H9 (cell line): Measurements from ENCODE around the gene DPH6. TPM values are rescaled to one million over a fixed set of nuclear protein-coding genes. Genes with fewer than 3 reads are reported as not detected.

ENCODE experiments used
- DNase-seq: peaks from one replicate; pipeline ENCODE4 v3.0.0-alpha.2; 2017
- H2AFZ ChIP-seq: one replicate; pipeline ENCODE4 v1.6.1; 2013; ENCODE audit warnings: mild to moderate bottlenecking, low read length, control low read depth, moderate library complexity
- H2AK5ac ChIP-seq: 2 replicates; pipeline ENCODE4 v1.6.1; 2013; ENCODE audit warnings: low read length, control low read depth, mixed read lengths; ENCODE audit not compliant: insufficient read length
- H2BK120ac ChIP-seq: one replicate; pipeline ENCODE4 v1.6.1; 2013; ENCODE audit warnings: low read depth, mild to moderate bottlenecking, low read length, control low read depth, inconsistent platforms; ENCODE audit not compliant: poor library complexity, severe bottlenecking
- H2BK12ac ChIP-seq: 2 replicates; pipeline ENCODE4 v1.6.1; 2013; ENCODE audit warnings: low read length, control low read depth, mixed read lengths, low read depth; ENCODE audit not compliant: insufficient read length
- H2BK15ac ChIP-seq: 2 replicates; pipeline ENCODE4 v1.6.1; 2013; ENCODE audit warnings: low read depth, low read length, control low read depth
- H2BK20ac ChIP-seq: one replicate; pipeline ENCODE4 v1.6.1; 2013; ENCODE audit warnings: low read depth, mild to moderate bottlenecking, low read length, control low read depth, inconsistent platforms; ENCODE audit not compliant: poor library complexity, severe bottlenecking
- H2BK5ac ChIP-seq: 2 replicates; pipeline ENCODE4 v1.6.1; 2013; ENCODE audit warnings: low read length, control low read depth, mixed read lengths; ENCODE audit not compliant: insufficient read length
- H3K14ac ChIP-seq: 2 replicates; pipeline ENCODE4 v1.6.1; 2013; ENCODE audit warnings: low read length, control low read depth; ENCODE audit not compliant: insufficient read depth
- H3K18ac ChIP-seq: 2 replicates; pipeline ENCODE4 v1.6.1; 2013; ENCODE audit warnings: low read depth, mild to moderate bottlenecking, mixed read lengths, low read length, control low read depth; ENCODE audit not compliant: insufficient read length
- H3K23ac ChIP-seq: 2 replicates; pipeline ENCODE4 v1.6.1; 2013; ENCODE audit warnings: low read length, control low read depth, mixed read lengths, low read depth; ENCODE audit not compliant: insufficient read length
- H3K23me2 ChIP-seq: 2 replicates; pipeline ENCODE4 v1.6.1; 2013; ENCODE audit warnings: low read depth, mild to moderate bottlenecking, mixed read lengths, low read length, control low read depth; ENCODE audit not compliant: insufficient read length, poor library complexity, severe bottlenecking
- H3K27ac ChIP-seq: 2 replicates; pipeline ENCODE4 v1.5.1; 2013; ENCODE audit warnings: low read length, control low read depth, mixed read lengths, low read depth; ENCODE audit not compliant: insufficient read length
- H3K27me3 ChIP-seq: 2 replicates; pipeline ENCODE4 v1.6.1; 2013; ENCODE audit warnings: low read length, control low read depth, inconsistent platforms; ENCODE audit not compliant: insufficient read depth
- H3K4ac ChIP-seq: 2 replicates; pipeline ENCODE4 v1.6.1; 2013; ENCODE audit warnings: low read depth, mild to moderate bottlenecking, control low read depth, inconsistent platforms, low read length, moderate library complexity
- H3K4me1 ChIP-seq: 2 replicates; pipeline ENCODE4 v1.6.1; 2013; ENCODE audit warnings: low read length, control low read depth, inconsistent platforms; ENCODE audit not compliant: insufficient read depth
- H3K4me2 ChIP-seq: 2 replicates; pipeline ENCODE4 v1.6.1; 2013; ENCODE audit warnings: low read length, control low read depth, mixed read lengths; ENCODE audit not compliant: insufficient read length, insufficient read depth
- H3K56ac ChIP-seq: 2 replicates; pipeline ENCODE4 v1.6.1; 2013; ENCODE audit warnings: low read depth, mild to moderate bottlenecking, mixed read lengths, low read length, control low read depth; ENCODE audit not compliant: insufficient read length
- H3K79me1 ChIP-seq: 2 replicates; pipeline ENCODE4 v1.6.1; 2013; ENCODE audit warnings: low read depth, mild to moderate bottlenecking, moderate library complexity, low read length, control low read depth, inconsistent platforms; ENCODE audit not compliant: insufficient read depth, poor library complexity, severe bottlenecking
- H3K79me2 ChIP-seq: 2 replicates; pipeline ENCODE4 v1.6.1; 2013; ENCODE audit warnings: low read length, control low read depth, inconsistent platforms; ENCODE audit not compliant: insufficient read depth
- H3K9ac ChIP-seq: 2 replicates; pipeline ENCODE4 v1.6.1; 2013; ENCODE audit warnings: low read length, control low read depth, mixed read lengths; ENCODE audit not compliant: insufficient read length; ENCODE audit errors: extremely low read depth
- H3K9me3 ChIP-seq: one replicate; pipeline ENCODE4 v1.6.1; 2013; ENCODE audit warnings: low read depth, low read length, inconsistent platforms; ENCODE audit not compliant: control insufficient read depth
- H3T11ph ChIP-seq: one replicate; pipeline ENCODE4 v1.6.1; 2013; ENCODE audit warnings: mild to moderate bottlenecking, low read length, control low read depth, inconsistent platforms
- H4K20me1 ChIP-seq: one replicate; pipeline ENCODE4 v1.6.1; 2013; ENCODE audit not compliant: control insufficient read depth, insufficient read length, insufficient read depth
- H4K5ac ChIP-seq: 2 replicates; pipeline ENCODE4 v1.6.1; 2013; ENCODE audit warnings: low read depth, mild to moderate bottlenecking, mixed read lengths, low read length, control low read depth; ENCODE audit not compliant: insufficient read length
- H4K8ac ChIP-seq: replicated peaks from 2 replicates; pipeline ENCODE4 v1.6.1; 2013; ENCODE audit warnings: low read length, control low read depth, mixed read lengths, low read depth; ENCODE audit not compliant: insufficient read length
- H4K91ac ChIP-seq: 2 replicates; pipeline ENCODE4 v1.6.1; 2013; ENCODE audit warnings: low read depth, mild to moderate bottlenecking, moderate library complexity, mixed read lengths, low read length, control low read depth; ENCODE audit not compliant: insufficient read length
- H3K27ac Mint-ChIP-seq, 3 experiments: 2 replicates in 2 of 3; 3 replicates in 1 of 3; pipeline ENCODE4 v1.8.0; 2020 to 2021; ENCODE audit warnings: mixed read lengths in 3 of 3, mild to moderate bottlenecking in 1 of 3, moderate library complexity in 1 of 3
- H3K27me3 Mint-ChIP-seq: 2 replicates; pipeline ENCODE4 v1.8.0; 2021; ENCODE audit warnings: low read depth, mild to moderate bottlenecking, moderate library complexity, mixed read lengths
- H3K36me3 Mint-ChIP-seq, 3 experiments: 2 replicates in 2 of 3; 3 replicates in 1 of 3; pipeline ENCODE4 v1.8.0; 2020 to 2021; ENCODE audit warnings: low read depth in 3 of 3, mixed read lengths in 3 of 3; ENCODE audit not compliant: insufficient read depth in 1 of 3
- H3K4me1 Mint-ChIP-seq, 2 experiments: 2 replicates each; pipeline ENCODE4 v1.8.0; 2020; ENCODE audit warnings: mixed read lengths in 2 of 2
- H3K4me3 Mint-ChIP-seq, 2 experiments: 2 replicates in 1 of 2; 3 replicates in 1 of 2; pipeline ENCODE4 v1.8.0; 2020 to 2021; ENCODE audit warnings: mild to moderate bottlenecking in 2 of 2, mixed read lengths in 2 of 2, moderate library complexity in 1 of 2
- H3K9me3 Mint-ChIP-seq, 2 experiments: 2 replicates in 1 of 2; 3 replicates in 1 of 2; pipeline ENCODE4 v1.8.0; 2020; ENCODE audit warnings: mild to moderate bottlenecking in 2 of 2, mixed read lengths in 2 of 2, moderate library complexity in 1 of 2
- WGBS: extraction: QIAGEN DNeasy Blood & Tissue Kit; methylation state at CpG from one replicate; pipeline ENCODE4 v1.1.7; 2013; ENCODE audit warnings: missing lambda C conversion rate, low lambda C conversion rate, mixed read lengths; ENCODE audit not compliant: insufficient read length; ENCODE audit errors: extremely low coverage; 5-methylcytosine and 5-hydroxymethylcytosine counted together
- total RNA-seq: library from RNA; stranded (reverse); gene quantifications from 2 replicates; pipeline ENCODE4 v1.2.1, GENCODE V29; 2021
- TF ChIP-seq, protein P1 (sequence below): fragments of 200-600 bp; sonication (generic); conservative IDR thresholded peaks from 3 replicates; pipeline ENCODE4 v1.8.0; 2021; ENCODE audit warnings: antibody characterized with exemption, mild to moderate bottlenecking

DPH6 gene
- total RNA-seq, 1 experiment from 2014 or later, result 42.0 TPM

DNA sequence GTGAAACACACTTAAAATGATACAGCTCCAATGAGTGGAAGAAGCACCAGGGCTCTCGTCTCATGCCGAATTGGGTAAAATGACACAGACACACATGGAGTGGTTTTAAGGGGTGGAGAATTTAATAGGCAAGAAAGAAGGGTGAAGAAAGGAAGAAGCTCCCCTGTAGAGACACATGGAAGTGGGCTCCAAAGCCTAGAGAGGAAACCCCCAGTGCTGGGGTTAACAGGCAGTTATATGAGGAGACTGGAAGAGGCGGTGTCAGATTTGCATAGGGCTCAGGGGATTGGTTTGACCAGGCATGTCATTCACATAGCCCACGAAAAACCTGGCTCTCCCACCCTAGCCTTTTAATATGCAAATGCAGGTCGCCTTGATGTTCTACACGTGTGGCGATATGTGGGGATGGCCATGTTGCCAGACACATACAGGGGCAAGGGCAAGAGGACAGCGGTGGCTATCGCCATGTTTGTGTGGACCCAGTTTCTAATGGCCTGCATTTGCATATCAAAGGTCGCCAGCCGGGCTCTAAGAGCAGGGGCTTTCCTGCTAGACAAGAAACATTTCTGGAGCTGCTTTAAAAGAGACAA lies 1.9 kb upstream of the DPH6 start:
- H3K9me3 Mint-ChIP-seq, result no peaks in the 10 kb centered on the region; a peak in 1 of 5 replicates
- peak overlapping the region; percentile 84 to 85 for H3K4me3 Mint-ChIP-seq
- no peaks in the 10 kb centered on the region for H3K27me3 Mint-ChIP-seq
- Histone ChIP-seq H2BK20ac (no peak overlapping the region), H2BK120ac (no peak overlapping the region), H3K4me1 (peaks cover 11% of the 10 kb centered on the region; the same call in 1 of the 2 replicates), H3K27me3 (no peaks in the 10 kb centered on the region), H4K91ac (no peak overlapping the region), H3K9me3 (no peaks in the 10 kb centered on the region), H4K20me1 (no peaks in the 10 kb centered on the region), H3T11ph (no peak overlapping the region), H3K4me2 (peak overlapping the region; percentile 64), H3K56ac (no peak overlapping the region), H2AFZ (no peak overlapping the region), H2BK15ac (no peak overlapping the region), H2BK12ac (no peak overlapping the region), H3K23me2 (peaks cover 9% of the 10 kb centered on the region), H4K8ac (no peak overlapping the region), H2BK5ac (no peak overlapping the region), H3K4ac (no peak overlapping the region), H3K14ac (no peak overlapping the region), H3K79me1 (no peaks in the 10 kb centered on the region), H3K27ac (peak overlapping the region; percentile 74), H3K9ac (no peak overlapping the region), H3K79me2 (no peaks in the 10 kb centered on the region), H2AK5ac (no peak overlapping the region), H4K5ac (no peak overlapping the region), H3K18ac (no peak overlapping the region), H3K23ac (no peak overlapping the region)
- H3K4me1 Mint-ChIP-seq, result peaks cover 59% of the 10 kb centered on the region in 2 experiments
- peaks cover 0 to 3% (median 0%) of the 10 kb centered on the region in 3 experiments; a peak in 2 of 7 replicates for H3K36me3 Mint-ChIP-seq
- DNase-seq, result peak; percentile 94
- H3K27ac Mint-ChIP-seq, result peak overlapping the region; percentile 89 to 97 (median 92)
- TF ChIP-seq, protein P1, sequence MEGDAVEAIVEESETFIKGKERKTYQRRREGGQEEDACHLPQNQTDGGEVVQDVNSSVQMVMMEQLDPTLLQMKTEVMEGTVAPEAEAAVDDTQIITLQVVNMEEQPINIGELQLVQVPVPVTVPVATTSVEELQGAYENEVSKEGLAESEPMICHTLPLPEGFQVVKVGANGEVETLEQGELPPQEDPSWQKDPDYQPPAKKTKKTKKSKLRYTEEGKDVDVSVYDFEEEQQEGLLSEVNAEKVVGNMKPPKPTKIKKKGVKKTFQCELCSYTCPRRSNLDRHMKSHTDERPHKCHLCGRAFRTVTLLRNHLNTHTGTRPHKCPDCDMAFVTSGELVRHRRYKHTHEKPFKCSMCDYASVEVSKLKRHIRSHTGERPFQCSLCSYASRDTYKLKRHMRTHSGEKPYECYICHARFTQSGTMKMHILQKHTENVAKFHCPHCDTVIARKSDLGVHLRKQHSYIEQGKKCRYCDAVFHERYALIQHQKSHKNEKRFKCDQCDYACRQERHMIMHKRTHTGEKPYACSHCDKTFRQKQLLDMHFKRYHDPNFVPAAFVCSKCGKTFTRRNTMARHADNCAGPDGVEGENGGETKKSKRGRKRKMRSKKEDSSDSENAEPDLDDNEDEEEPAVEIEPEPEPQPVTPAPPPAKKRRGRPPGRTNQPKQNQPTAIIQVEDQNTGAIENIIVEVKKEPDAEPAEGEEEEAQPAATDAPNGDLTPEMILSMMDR, result no peak
- no CpG with 5 or more reads among the region's 11 CpGs for WGBS
